ENCODE results near the gene SCAMP4. TPM values are rescaled to one million over a fixed set of nuclear protein-coding genes. Genes with fewer than 3 reads are reported as not detected.

SCAMP4 gene
- polyA plus RNA-seq, 1 experiment: 13.2 TPM

DNA sequence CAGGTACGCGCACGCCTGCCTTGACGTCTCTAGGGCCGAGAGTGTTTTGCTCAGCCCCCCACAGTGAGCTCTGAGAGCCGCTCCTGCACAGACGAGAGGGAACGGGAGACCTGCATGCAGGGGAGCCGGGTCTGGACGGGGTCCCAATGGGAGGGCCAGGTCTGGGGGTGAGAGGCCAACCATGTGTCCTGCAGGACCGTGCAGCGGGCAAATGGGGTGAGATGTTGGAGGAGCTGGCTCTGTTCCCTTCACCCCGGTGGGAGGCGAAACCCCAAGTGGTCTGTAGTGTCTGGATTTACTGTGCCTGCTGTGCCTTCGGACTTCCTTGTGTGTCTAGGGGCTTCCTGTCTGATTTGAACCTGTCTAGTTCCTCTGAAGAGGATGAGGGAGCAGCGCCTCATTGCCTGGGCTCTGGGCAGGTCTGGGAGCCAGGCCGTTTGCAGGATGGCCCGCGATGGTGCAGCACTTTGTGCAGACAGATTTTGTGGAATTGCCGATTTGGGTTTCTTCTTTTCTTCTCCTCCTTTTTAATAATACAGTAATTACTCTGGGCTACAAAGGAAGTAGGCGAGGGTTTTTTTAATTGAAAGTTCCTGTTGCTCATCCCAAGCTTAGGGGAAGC is 37.8 kb downstream of the SCAMP4 start:
- ChIA-PET CTCF (interaction anchor here (1.2 kb wide), 2 partner anchors 13 to 94 kb away, joined by 4 to 5 read pairs; partner anchors contain the start of gene REXO1), POLR2A (no interaction called here)
- Histone ChIP-seq H3K27me3 (ENCODE audit: control insufficient read depth, insufficient read depth, low read length) (no peaks in the 10 kb centered on the region), H3K36me3 (ENCODE audit: control insufficient read depth, insufficient read depth, low read length) (no peaks in the 10 kb centered on the region; the same call in none of the 2 replicates), H3K4me3 (ENCODE audit: low read depth, low read length) (peak overlapping the region; percentile 80)
- no peak for DNase-seq (ENCODE audit: low read depth)
- TF ChIP-seq, protein P1, sequence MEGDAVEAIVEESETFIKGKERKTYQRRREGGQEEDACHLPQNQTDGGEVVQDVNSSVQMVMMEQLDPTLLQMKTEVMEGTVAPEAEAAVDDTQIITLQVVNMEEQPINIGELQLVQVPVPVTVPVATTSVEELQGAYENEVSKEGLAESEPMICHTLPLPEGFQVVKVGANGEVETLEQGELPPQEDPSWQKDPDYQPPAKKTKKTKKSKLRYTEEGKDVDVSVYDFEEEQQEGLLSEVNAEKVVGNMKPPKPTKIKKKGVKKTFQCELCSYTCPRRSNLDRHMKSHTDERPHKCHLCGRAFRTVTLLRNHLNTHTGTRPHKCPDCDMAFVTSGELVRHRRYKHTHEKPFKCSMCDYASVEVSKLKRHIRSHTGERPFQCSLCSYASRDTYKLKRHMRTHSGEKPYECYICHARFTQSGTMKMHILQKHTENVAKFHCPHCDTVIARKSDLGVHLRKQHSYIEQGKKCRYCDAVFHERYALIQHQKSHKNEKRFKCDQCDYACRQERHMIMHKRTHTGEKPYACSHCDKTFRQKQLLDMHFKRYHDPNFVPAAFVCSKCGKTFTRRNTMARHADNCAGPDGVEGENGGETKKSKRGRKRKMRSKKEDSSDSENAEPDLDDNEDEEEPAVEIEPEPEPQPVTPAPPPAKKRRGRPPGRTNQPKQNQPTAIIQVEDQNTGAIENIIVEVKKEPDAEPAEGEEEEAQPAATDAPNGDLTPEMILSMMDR (IDR thresholded peaks at IDR 0.05; ENCODE audit: insufficient read depth, low read depth, low read length): no peak

DNA sequence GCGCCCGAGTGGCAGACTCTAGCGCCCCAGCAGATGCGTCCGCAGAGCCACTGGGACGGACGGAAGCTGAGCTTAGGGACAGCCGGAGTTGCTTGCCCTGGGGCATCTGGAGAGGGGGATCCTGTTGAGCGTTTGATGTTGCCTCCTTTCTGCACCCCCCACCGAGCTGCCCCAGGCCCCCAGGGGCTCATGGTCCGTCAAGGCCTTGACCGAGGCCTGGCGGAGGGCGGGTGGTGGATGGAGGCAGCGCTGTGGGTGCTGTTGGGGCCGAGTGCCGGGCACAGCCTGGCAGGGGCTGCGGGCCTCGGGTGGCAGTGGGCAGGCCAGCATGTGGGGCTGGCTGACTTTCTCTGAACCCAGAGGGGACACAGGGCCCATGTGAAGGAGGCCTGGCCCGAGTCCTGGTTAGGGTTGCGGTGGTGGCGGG is 38.5 kb downstream of the SCAMP4 start:
- TF ChIP-seq, protein P1 (IDR thresholded peaks at IDR 0.05; ENCODE audit: insufficient read depth, low read depth, low read length): no peak
- no peak overlapping the region for H3K4me3 ChIP-seq (ENCODE audit: low read depth, low read length)
- ChIA-PET POLR2A (no interaction called here), CTCF (interaction anchor here (1.2 kb wide), 1 partner anchor 14 kb away, joined by 5 read pairs; no protein-coding TSS in a partner anchor)
- H3K27me3 ChIP-seq (ENCODE audit: control insufficient read depth, insufficient read depth, low read length): no peaks in the 10 kb centered on the region
- no peak for DNase-seq (ENCODE audit: low read depth)
- H3K36me3 ChIP-seq (ENCODE audit: control insufficient read depth, insufficient read depth, low read length): no peaks in the 10 kb centered on the region; the same call in none of the 2 replicates

DNA sequence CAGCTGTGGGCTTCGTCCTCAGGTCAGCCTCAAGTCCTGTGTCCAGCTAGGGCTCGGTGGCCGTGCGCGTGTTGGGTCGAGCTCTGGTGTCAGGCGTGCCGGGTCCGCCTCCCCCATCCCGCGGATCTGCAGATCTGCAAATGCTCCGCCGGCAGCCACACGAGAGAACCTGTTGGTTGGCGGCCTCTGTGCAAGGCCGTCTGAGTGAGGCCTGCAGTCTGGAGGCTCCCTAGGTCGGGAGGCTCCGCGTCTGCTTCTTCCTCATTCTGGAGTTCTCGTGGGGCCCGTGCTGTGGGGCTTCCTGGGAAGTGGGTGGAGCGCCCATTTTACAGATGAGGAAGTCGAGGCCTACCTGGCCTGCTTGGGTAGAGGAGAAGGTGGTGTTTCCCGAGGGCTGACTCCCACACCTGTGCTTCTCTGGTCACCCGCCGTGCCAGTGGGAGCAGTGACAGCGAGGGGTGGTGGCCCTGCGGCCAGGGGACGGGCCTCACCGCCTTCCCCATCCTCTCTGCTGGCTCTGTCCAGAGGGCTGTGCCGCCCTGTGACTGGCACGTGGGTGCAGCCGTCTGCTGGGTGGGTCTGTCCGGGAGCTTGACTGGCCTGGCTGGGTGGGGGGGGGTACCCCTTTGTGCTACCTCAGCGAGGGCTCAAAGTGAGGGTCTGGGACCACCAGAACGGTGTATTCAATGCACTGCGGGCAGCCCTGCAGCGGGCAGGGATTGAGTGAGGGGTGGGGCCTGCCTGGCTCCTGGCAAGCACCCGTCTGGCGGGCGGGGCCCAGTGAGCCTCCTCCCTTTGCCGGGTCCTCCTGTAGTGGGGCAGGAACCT is 39.1 kb downstream of the SCAMP4 start:
- ChIA-PET POLR2A (no interaction called here), CTCF (interaction anchor here (1.2 kb wide), 1 partner anchor 14 kb away, joined by 5 read pairs; no protein-coding TSS in a partner anchor)
- no peak for DNase-seq (ENCODE audit: low read depth)
- Histone ChIP-seq H3K36me3 (ENCODE audit: control insufficient read depth, insufficient read depth, low read length) (no peaks in the 10 kb centered on the region; the same call in none of the 2 replicates), H3K27me3 (ENCODE audit: control insufficient read depth, insufficient read depth, low read length) (no peaks in the 10 kb centered on the region), H3K4me3 (ENCODE audit: low read depth, low read length) (no peak overlapping the region)
- TF ChIP-seq, protein P1 (IDR thresholded peaks at IDR 0.05; ENCODE audit: insufficient read depth, low read depth, low read length): no peak

DNA sequence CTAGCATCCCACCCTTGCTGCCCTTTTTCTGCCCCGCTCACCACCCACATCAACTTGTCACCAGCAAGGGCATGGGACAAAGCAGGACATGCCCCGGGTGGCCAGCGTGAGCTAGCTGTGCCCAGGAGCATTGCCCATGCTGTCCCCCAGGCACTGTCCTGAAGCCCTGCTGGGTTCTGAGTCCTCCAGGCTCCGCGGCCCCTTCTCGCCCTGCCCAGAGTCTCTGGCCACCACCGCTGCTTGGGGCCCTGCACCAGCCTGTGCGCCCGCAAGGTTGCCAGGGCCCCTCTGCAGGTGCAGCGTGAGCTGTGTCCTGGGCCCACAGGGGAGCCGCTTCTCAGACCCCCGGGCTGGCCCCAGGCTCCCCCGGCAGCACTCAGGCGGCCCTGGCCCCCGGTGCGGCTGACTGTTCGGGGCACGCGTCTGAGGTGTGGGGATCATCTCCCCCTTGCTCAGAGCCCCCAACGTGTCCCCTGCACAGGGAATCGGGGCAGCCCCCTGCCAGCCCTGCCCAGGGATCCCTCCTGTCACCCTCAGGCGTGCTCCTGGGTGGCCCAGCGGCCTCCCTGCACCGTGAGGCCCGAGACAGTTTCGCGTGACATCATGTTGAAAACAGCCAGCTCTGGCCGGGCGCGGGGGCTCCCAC is 39.8 kb downstream of the SCAMP4 start:
- H3K27me3 ChIP-seq (ENCODE audit: control insufficient read depth, insufficient read depth, low read length): no peaks in the 10 kb centered on the region
- CTCF ChIA-PET: interaction anchor here (0.7 kb wide), 1 partner anchor 21 kb away, joined by 3 read pairs; no protein-coding TSS in a partner anchor

More for the DNA sequence above, 39.8 kb downstream of the SCAMP4 start:
- POLR2A ChIA-PET: no interaction called here
- H3K36me3 ChIP-seq (ENCODE audit: control insufficient read depth, insufficient read depth, low read length): peaks cover 2% of the 10 kb centered on the region
- no peak for DNase-seq (ENCODE audit: low read depth)
- H3K4me3 ChIP-seq (ENCODE audit: low read depth, low read length): no peak overlapping the region
- TF ChIP-seq, protein P1 (IDR thresholded peaks at IDR 0.05; ENCODE audit: insufficient read depth, low read depth, low read length): no peak
